ENCODE measurements around the gene INSIG2.

Gene INSIG2

DNA sequence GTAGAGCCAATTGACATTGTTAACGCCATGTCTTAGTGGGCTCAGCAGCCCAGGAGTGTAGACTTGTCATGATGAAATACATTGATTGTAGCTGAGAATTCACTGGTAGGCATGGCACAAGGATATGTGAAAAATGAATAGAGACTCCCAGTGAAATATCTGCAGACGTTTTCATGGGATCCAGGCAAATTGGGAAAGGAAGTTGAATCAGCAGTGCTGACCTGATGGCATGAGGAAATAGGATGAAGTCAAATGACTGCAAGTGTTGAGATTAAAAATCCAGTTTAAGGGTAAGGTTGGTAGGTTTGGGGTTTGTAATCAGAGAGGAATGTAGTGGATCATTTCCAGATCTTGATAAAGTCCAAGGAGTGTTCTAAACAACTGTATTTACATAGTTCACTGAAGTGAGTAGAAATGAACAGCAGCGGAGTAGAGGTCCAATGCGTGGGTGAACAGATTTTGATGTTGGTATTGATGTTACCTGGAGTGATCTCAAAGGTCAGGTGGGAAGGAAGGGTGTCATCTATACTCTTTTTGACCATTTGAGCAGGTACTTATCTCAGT, 24.6 kb downstream of the INSIG2 start:
- no peak for TF ChIP-seq CTCF (IDR thresholded peaks at IDR 0.05)

GRCh38 chr2:118114863-118115262, 26.6 kb downstream of the INSIG2 start:
- Histone ChIP-seq H3K4me3 (ENCODE audit: low read depth in 1 of 2, low read length in 1 of 2) (no peak overlapping the region), H3K27me3 (no peaks in the 10 kb centered on the region), H3K4me1 (ENCODE audit: control insufficient read depth in 1 of 2, insufficient read depth in 1 of 2, low read depth in 1 of 2, low read length in 1 of 2) (peaks cover 13 to 19% of the 10 kb centered on the region in 2 experiments), H3K27ac (no peak overlapping the region), H3K36me3 (peaks cover 19% of the 10 kb centered on the region), H3K9me3 (no peaks in the 10 kb centered on the region)
- no peak for TF ChIP-seq CTCF (IDR thresholded peaks at IDR 0.05)

More for the DNA sequence above, 24.6 kb downstream of the INSIG2 start:
- Histone ChIP-seq H3K9me3 (no peaks in the 10 kb centered on the region), H3K4me3 (ENCODE audit: low read depth in 1 of 2, low read length in 1 of 2) (no peak overlapping the region), H3K36me3 (peaks cover 38% of the 10 kb centered on the region), H3K4me1 (ENCODE audit: control insufficient read depth in 1 of 2, insufficient read depth in 1 of 2, low read depth in 1 of 2, low read length in 1 of 2) (no peaks in the 10 kb centered on the region), H3K27me3 (no peaks in the 10 kb centered on the region), H3K27ac (no peak overlapping the region)

- Histone ChIP-seq H3K27me3 (no peaks in the 10 kb centered on the region), H3K4me3 (ENCODE audit: low read depth in 1 of 2, low read length in 1 of 2) (no peak overlapping the region), H3K36me3 (peaks cover 14% of the 10 kb centered on the region), H3K9me3 (no peaks in the 10 kb centered on the region), H3K27ac (no peak overlapping the region), H3K4me1 (ENCODE audit: control insufficient read depth in 1 of 2, insufficient read depth in 1 of 2, low read depth in 1 of 2, low read length in 1 of 2) (peaks cover 13 to 20% of the 10 kb centered on the region in 2 experiments)
- TF ChIP-seq CTCF (IDR thresholded peaks at IDR 0.05) = no peak
Measured at GRCh38 chr2:118115761-118116160, 27.5 kb downstream of the INSIG2 start.

DNA sequence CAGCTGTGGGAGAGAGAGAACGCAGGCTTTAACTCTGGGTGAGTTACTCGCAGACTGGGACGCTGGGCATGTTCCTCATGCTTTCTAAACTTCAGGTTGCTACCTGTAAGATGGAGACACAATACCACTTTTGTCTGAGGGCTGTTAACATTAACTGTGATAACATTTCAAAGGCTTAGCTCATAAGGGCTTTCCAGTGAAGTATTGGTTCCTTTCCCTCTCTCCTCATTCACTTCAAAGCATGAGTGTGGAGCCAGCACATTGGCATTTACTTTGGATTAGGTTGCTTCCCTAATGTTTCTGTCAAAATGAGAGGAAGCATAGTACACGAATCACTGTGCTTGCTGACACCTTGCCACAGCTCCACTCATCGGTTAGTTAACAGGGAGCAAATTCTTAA, 30.2 kb downstream of the INSIG2 start:
- no peak overlapping the region for H3K4me3 ChIP-seq (ENCODE audit: low read depth in 1 of 2, low read length in 1 of 2)
- TF ChIP-seq CTCF (IDR thresholded peaks at IDR 0.05) = no peak
- no peaks in the 10 kb centered on the region for H3K27me3 ChIP-seq
- peaks cover 16 to 29% of the 10 kb centered on the region in 2 experiments for H3K4me1 ChIP-seq (ENCODE audit: control insufficient read depth in 1 of 2, insufficient read depth in 1 of 2, low read depth in 1 of 2, low read length in 1 of 2)
- no peak overlapping the region for H3K27ac ChIP-seq
- H3K36me3 ChIP-seq = peaks cover 8% of the 10 kb centered on the region
- no peaks in the 10 kb centered on the region for H3K9me3 ChIP-seq

DNA sequence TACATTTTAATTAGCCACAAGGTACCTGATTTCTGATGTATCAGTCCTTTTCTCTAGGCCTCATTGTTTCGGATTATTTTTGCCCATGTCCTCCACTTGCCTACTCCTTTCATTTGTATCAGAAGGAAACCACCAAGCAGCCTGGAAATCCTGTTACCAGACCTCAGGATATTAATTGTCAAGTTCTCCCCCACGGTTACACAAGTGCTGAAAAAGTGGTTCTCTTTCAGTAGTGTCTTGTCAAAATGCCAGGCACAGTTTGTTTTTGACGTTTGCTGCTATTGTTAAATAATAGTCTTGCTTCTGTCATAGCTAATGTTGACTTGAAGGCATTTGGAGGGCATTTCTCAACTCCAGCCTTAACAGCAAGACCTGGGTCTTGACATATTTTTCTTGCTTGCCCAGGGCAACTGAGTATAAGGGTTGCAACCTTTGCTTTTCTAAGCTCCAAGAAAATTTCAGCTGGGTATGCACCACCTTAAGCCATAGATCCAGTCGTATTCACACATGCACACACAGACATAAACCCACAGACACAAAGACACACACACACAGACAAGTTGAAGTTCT, 31.0 kb downstream of the INSIG2 start:
- peaks cover 5% of the 10 kb centered on the region for H3K36me3 ChIP-seq
- no peaks in the 10 kb centered on the region for H3K9me3 ChIP-seq
- no peak overlapping the region for H3K27ac ChIP-seq
- no peaks in the 10 kb centered on the region for H3K27me3 ChIP-seq
- peaks cover 17 to 32% of the 10 kb centered on the region in 2 experiments for H3K4me1 ChIP-seq (ENCODE audit: control insufficient read depth in 1 of 2, insufficient read depth in 1 of 2, low read depth in 1 of 2, low read length in 1 of 2)
- H3K4me3 ChIP-seq (ENCODE audit: low read depth in 1 of 2, low read length in 1 of 2) = no peak overlapping the region
- no peak for TF ChIP-seq CTCF (IDR thresholded peaks at IDR 0.05)

Data from neutrophil (primary cell).